ENCODE results near the gene SFMBT2.
A peak's percentile ranks its signal among the peaks of the same experiment; 100 is the strongest.
"Not testable (repeated sequence)": the region's sequence is repeated elsewhere in the genome, so short reads cannot be mapped to it uniquely, and the experiment has no call there.

Gene SFMBT2

DNA sequence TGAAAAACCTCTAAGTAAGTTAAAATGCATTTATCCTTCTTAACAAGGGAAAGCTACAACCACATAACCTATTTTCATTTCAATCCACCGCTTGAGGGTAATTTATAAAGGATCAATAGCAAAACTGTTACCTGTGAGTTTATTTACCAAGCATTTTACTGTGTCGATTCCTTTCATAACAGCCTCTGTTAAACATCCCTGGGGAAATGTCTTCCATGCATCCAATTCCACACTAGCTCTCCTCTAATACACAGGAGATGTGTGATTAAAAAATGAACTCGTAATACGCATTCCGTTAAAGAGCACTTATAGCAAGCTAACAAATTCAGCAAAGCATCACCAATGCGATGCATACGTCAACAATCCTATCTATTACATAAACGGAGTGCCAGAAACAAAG lies 185.7 kb downstream of the SFMBT2 start:
- no peak for DNase-seq (ENCODE audit: low read depth)

DNA sequence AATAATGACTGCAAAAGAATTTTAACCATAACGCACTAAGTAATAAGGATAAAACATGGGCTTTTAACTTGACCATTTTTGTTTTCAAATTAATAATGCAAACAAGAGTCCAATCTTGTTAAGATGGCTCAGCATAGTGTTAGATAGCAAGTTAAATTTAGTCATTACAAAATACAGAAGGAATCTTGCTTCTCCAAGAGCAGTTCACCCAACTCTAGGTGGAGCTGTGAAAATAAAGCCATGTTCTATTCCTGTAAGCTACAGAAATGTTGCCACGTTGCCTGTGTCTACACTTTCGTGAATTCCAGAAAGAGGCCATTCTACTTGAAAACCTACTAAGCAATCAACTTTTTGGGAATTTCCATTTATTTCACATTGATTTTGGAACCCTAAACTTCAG lies 191.9 kb downstream of the SFMBT2 start:
- no peak for DNase-seq (ENCODE audit: low read depth)

DNA sequence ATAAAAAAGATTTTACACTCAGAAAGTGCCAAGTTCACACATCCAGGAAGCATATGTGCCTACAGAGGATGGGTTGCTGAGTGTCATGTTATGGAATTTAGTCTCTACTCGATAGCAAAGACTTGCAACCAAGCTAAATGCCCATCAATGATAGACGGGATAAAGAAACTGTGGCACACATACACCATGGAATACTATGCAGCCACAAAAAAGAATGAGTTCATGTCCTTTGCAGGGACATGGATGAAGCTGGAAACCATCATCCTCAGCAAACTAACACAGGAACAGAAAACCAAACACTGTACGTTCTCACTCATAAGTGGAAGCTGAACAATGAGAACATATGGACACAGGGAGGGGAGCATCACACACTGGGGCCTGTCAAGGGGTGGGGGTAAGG lies 198.1 kb downstream of the SFMBT2 start:
- not testable (repeated sequence) for DNase-seq (ENCODE audit: low read depth)

DNA sequence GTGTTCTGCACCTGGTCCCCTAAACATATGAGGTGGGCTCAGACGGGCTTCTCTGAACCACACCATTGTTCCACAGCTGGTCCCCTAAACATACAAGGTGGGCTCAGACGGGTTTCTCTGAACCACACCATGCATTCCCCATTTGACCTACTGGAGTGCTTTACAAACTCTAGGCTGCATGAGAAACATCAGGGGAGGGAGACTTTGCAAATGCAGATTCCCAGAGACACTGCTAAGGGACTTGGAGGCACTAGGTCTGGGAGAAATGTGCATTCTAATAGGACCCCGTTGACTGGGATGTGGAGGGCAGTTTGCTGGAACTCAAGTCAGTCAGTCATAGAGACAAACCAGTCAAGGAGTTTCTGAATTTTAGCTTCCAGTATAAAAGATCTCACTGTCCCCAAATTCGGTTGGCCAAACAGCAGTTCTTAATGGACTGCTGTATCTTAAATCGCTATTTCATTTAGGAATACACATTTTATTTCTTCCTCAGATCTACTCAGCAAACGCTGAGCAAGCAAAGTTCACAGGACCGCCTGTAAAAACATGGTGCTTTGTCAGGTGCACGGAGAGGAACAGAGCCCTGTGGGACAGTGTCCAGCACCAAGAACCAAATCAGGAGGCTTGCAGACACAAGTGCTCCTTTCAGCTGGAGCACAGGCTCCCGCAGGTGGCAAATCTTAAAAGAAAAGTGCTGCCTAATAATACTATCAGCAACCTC lies 198.8 kb downstream of the SFMBT2 start:
- no peak for DNase-seq (ENCODE audit: low read depth)

DNA sequence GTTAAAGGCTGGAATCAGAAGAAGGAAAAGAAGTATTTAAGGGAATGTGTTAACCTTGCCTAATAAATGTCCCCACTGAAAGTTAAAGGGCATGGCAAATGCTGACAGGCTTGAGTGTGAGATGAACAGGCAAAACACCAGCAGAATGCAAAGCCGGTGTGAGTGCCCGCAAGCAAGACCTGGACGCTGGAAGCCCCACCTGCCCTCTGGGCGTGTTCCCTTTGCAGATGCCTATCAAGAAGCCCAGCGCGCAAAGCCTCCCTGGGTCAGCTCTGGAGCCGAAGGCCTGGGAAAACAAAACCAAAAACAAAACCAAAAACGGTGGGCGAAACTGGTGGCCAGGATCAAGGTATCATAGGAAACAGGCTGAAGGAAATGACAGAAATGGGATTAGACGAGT lies 200.3 kb downstream of the SFMBT2 start:
- no peak for DNase-seq (ENCODE audit: low read depth)

DNA sequence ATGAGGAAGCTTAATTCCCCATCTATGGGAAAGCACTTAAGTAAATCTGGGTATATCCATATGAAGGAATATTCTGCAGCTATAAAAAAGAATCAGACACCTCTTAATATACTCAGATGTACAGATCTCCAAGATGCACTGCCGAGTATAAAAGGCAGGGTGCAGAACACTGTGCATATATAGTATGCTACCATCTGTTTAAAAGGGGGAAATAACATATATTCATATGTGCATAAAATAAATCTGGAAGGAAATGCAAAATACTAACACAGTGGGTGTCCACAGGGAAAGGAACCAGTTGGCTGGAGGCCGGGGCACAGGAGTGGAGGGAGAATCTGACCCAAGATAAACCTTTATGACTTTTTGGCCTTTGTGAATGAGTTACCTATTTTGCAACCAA lies 201.4 kb downstream of the SFMBT2 start:
- no peak for DNase-seq (ENCODE audit: low read depth)

DNA sequence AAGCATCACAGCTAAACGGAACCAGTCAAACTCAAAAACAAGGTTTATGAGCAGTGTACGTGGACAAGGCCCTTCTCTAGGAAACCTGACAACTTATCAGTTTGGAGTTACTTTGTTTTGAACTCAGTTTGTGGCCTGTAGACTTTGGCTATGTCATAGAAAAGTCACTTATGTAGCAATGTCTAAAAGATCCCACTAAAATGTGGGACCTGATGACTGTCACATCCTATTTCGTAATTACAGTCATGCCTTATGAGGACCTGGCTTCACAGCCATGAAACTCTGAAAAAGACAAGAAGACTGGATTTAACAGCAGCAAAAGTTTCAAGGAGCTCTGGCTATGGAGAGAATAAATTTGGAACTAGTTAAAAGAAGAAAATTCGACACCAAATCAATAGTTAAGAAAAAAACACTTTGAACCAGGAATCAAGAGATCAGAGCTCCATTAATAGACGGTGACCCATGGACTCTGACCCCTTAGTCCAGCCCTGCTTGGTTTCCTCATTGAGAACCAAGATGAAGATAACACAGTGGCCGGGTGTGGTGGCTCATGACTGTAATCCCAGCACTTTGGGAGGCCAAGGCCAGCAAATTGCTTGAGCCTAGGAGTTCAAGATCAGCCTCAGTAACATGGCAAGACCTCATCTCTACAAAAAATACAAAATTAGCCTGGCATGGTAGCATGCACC lies 204.3 kb downstream of the SFMBT2 start:
- DNase-seq (ENCODE audit: low read depth) = no peak

DNA sequence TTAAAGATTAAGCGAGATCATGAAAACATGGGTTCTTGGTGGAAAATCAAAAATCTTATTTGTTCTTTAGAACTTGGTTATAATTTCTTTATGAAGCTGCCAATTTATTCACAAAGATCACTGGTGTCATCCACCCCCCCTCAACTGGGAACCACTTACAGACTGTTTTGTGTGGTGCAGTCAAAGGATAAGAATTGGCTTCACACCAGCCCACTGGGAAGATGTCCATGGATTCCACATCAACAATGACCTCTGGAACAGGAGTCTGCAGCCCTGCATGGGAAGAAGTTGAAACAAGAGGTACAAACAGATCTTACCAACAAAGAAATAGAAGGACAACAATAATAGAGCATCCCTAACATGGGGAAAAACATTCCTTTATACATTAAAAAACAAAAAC lies 205.2 kb downstream of the SFMBT2 start:
- DNase-seq (ENCODE audit: low read depth) = no peak

DNA sequence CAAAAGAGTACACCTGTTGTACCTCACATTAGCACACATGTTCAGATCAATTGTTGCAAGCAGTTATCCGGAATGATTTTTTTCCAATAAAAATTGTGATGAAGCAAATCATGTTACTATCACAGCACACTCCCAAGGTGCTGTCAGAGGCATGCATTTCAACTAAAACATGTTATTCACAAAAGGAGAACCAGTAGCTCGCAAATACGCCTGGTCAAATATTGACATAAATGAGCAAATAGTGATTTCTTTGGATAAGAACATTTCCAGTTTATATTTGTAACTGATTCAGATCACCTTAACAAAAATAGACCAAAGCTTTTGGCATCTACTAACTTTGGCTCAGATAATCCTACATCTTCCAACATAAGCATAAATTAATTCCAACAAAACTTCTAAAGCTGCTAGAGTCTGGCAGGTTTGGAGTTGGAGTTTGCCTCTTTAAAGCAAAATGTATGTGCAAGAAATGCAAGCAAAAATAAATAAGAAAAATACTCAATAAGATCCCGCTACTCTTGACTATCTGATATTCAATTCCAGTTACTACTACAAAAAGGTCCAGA lies 208.0 kb downstream of the SFMBT2 start:
- DNase-seq (ENCODE audit: low read depth) = no peak

DNA sequence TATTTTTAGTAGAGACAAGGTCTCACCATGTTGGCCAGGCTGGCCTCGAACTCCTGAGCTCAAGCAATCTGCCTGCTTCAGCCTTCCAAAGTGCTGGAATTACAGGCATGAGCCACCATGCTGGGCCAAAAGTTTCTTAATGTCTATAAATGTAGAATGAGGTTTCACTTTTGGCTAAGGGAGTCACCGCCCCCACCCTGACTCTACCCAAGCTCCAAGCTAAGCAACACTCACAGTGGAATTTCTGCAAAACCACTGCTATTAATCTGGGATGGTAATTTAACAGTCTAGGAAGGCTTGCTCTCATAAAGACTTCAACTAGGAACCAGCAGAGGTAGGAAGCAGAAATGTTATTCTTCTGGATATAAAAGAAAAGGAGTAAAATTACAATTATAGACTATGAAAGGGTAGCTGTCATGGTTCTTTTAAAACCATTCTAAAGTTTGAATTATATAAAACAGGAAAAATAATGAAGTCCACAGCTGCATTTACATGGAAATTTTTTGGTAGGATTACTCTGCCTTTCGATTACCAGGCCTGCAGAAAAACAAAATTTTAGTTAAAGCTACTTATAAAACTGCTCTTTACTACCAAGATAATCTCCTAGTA lies 211.6 kb downstream of the SFMBT2 start:
- DNase-seq (ENCODE audit: low read depth) = no peak

DNA sequence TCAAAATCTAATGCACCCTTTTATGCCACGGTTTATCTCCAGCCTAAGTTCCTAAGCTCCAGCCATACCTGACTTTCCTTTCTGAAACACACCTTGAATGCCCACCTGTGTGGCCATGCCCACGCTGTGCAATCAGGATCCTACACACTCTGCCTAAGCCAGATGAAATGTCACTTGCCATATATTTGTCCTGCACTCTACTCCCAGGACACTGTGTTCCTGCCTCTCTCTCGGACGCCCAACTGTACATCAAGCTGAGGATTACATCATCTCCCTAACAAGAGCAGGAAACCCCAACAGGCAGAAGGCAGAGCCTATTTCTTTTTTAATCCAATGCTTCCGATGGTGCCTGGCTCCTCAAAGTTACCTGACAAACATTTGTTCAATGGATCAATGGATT lies 214.6 kb downstream of the SFMBT2 start:
- no peak for DNase-seq (ENCODE audit: low read depth)

DNA sequence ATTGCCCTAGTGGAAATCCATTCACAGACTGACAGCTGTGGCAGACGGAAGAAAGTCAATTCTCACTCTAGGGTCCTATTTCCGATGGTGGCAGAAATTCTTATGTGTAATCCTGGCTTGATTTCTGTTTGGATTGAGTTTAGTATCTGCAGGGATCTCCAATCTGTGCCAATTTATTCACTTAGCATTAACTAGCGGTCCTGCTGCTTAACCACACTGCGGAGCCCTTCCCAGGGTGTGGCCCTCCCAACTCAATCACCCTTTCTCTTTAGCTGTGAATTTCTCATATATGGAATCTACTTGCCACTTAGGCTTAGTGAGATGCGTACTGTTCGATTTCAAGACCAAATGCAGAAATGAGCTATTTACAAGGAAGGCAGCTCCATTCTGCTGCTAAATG lies 215.7 kb downstream of the SFMBT2 start:
- no peak for DNase-seq (ENCODE audit: low read depth)

DNA sequence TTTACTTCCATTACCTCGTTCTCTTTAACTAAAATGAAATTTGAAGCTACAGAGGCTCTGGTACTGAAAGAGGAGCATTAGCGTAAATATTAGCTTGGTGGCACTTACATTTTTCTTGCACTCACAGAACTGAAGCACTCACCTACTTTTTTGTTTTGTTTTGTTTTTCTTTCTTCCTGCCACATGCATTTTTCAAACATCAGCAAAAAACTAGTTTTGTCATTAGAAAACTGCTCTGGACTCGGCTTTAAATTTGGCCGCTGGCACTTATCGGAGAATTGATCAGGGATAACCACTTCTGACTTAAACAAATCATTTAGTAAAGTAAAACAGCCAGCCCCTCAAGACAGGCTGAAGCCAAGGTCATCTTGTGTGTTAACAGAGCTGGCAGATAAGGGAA lies 216.3 kb downstream of the SFMBT2 start:
- no peak for DNase-seq (ENCODE audit: low read depth)

DNA sequence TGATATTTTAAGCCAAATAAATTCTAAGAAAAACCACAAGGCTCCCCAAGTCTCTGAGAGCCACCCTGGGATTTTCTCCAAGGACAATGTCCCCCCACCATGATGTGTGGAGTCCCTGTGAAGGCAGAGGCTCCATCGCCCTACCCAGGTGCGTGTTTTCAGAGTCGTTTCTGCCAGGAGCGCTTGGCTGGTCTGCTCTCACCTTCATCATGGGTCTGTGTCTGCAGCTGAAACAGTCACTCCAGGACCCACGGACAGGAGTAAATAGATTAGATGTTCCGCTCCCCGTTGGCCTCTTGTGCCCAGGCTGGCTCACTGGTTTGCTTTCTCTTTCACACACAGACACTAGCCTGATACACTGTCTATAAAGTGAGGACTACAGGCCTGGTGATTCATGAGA lies 217.5 kb downstream of the SFMBT2 start:
- peak; percentile 19 for DNase-seq (ENCODE audit: low read depth)

DNA sequence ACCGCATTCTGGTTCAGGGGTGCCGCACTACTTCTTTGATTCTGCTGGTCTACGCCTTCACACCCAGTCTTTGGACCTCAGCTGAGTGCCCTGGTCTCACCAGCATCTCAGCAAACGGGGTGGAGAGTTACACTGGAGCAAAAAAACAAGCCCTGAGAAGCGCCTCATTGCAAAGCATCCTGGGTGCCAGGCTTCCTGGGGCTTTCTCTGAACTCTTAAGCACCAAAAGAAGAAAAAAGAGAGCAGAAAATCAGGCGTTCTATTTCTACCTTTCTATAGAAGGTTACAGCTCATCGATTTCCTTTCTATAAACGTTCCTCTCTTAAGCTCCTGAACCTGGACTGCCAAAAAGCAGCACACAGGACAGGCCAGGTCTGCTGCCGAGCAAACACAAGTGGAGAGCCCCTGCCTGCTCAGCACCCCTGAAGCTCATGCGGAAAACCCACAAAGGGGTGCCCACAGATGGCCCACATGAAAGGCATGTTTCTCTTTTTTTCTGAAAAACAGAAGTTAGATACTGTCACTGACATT lies 217.9 kb downstream of the SFMBT2 start:
- DNase-seq (ENCODE audit: low read depth) = peak; percentile 39

DNA sequence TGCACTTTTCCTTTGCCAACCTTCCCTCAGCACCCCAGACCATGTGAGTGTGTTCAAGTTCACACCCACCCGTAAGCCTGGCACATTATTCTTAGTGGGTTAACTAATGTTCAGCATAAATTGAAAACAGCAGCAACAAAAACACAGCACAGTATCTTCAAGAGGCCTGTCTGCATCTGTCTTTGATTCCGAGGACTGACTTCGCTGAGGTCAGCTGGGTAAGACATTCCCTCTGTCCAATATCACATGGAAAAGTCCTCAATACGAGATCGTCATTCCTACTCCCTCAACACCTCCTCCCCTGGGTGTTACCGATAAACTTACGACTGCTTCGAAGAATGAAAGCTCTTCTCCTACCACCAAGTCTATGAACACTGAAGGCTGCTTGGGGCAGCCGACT lies 218.8 kb downstream of the SFMBT2 start:
- no peak for DNase-seq (ENCODE audit: low read depth)

DNA sequence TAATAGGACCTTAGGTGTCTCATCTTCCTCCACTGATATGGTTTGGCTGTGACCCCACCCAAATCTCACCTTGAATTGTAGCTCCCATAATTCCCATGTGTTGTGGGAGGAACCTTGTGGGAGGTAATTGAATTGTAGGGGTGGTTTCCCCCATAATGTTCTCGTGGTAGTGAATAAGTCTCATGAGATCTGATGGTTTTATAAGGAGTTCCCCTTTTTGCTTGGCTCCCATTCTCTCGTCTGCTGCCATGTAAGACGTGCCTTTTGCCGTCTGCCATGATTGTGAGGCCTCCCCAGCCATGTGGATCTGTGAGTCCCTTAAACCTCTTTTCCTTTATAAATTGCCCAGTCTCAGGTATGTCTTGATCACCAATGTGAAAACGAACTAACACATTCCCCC lies 220.1 kb downstream of the SFMBT2 start:
- DNase-seq (ENCODE audit: low read depth) = not testable (repeated sequence)

DNA sequence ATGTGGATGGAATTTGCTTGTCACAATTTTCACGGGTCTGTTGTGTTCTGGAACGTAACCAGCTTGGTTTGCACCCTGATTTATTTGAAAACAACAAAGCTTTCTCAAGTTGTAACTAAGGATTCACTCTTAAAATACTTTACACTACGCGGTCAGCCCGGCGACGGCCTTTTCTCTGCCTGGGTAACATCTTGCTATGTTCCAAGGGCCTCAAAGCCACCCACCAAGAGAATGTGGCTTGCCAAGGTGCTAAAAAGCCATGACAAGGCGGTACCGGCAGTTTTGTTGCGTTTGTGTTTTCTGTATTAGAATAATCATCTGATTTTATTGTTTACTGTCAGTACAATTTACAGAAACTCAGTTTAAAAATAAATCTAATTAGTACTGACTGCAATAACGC lies 220.9 kb downstream of the SFMBT2 start:
- no peak for DNase-seq (ENCODE audit: low read depth)

DNA sequence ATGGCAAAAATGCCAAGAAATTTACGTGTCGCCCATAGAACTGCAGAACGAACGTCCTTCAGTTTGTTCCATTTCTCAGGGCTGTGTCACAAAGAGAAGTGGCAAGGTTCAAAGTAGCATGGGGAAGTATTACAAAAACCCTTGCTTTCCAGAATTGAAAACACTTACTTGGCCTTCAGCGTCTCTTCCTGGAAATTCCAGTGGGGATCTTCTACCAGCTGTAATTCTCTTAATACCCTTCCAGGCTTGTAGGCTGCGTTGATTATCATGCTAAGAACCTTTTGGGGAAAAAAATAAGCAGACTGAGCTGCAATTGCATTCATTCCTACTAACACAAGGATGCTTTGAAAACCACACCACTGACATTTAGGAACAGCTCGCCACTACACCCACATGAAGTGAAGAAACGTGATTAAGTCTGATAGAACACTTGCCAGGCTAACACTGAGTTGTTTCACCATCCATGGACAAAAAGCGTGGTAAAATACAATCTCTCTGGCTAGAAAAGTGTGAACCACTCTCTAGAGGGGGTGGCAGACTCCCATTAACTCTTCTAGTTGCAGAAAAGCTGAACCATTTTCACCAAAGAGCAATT lies 222.3 kb downstream of the SFMBT2 start:
- DNase-seq (ENCODE audit: low read depth) = no peak

DNA sequence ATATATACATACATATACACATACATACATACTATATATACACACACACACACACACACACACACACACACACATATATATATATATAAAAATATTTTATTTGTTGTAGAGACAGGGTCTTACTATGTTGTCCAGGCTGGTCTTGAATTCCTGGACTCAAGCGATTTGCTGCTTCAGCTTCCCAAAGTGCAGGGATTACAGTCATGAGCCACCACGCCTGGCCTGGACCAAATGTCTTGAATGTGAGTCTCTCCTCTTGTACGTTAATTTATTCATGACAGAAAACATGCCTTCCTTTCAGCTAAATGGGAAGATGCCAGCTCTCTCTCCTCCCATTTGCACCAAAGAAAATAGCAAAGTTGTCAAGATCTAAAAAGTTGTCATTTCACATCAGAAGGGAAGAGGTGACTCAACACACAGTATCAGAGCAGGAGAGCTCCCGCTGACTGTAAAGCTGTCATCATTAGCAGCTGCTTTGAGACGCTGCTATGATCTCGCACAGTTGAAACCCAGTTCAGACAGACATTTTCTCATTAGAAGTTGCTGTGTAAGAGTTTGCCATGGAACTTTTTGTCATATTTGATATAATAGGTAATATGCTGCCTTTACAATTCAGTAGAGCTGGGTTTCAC lies 224.3 kb downstream of the SFMBT2 start:
- no peak for DNase-seq (ENCODE audit: low read depth)

DNA sequence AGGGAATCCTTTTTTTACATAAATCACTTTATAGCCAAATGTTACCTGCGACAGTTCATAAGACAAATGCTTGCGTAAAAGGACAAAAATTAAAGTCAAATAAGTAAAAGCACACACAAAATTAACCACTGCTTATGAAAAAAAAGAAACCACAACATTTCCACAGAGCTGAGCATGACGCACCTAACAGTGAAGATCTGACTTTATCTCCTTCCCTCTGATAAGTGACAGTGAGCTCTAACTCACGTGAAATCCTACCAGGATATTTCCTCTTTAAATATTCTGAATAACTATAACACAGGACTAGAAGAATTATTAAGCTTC lies 225.5 kb downstream of the SFMBT2 start:
- DNase-seq (ENCODE audit: low read depth) = no peak

DNA sequence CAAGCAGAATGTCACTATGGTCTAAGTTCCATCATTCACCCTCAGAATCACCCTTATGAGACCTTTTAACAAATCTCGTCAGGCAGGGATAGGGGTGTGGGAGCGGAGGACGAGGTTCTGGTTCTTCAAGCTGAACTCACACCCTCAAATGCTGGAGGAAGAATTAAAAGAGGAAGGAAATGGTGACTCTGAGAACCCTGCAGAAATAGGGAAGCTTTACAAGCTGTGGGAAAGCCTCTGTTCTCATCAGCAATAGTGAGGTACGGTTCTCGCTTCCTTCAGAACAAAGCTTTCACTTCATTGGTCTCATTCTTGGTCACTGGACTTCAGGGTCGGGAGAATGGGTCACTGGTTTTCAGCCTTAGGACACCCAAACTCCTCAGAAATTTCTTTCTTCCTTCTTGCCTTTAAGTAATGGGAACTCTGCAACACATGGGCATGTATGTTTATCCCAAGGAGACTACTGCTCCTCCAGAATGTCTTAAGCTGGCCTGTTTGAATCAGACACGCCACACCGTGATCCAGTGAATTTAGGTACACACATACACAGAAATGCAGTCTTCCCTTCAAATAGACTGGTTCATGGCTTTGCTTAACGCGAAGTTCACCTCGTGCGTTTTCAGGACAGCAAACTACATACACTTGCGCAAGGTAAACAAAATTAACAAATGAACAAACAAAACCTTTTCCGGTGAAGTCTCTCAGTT lies 226.0 kb downstream of the SFMBT2 start:
- no peak for DNase-seq (ENCODE audit: low read depth)

Data from stimulated activated CD4-positive, alpha-beta T cell treated with anti-CD3 and anti-CD28 coated beads, Interleukin-2, amount 100 ng/mL, for 4 hours (primary cell).